ENCODE results near the gene KRTAP5-3. TPM values are rescaled to one million over a fixed set of nuclear protein-coding genes. Genes with fewer than 3 reads are reported as not detected.

Gene KRTAP5-3
- total RNA-seq, 3 donors from 2014 or later = not detected

- no peaks in the 10 kb centered on the region for H3K4me1 ChIP-seq (ENCODE audit: low read depth)
- intact Hi-C loops (cut with DNase I, micrococcal nuclease) = no loop called here
- TF ChIP-seq CTCF (IDR thresholded peaks at IDR 0.05) = no peak
- ATAC-seq = no peak
- H3K9me3 ChIP-seq = no peaks in the 10 kb centered on the region
- no peak overlapping the region for H3K4me3 ChIP-seq
- no peaks in the 10 kb centered on the region for H3K36me3 ChIP-seq (ENCODE audit: low read depth)
- peak in 1 of 3 donors; percentile 10 for DNase-seq
These were observed 37.1 kb upstream of the KRTAP5-3 start for GRCh38 chr11:1645357-1645821.

GRCh38 chr11:1644601-1645356, 36.5 kb upstream of the KRTAP5-3 start:
- H3K4me1 ChIP-seq (ENCODE audit: low read depth) = peaks cover 1% of the 10 kb centered on the region
- no peak for TF ChIP-seq CTCF (IDR thresholded peaks at IDR 0.05)
- no peaks in the 10 kb centered on the region for H3K9me3 ChIP-seq
- no peaks in the 10 kb centered on the region for H3K36me3 ChIP-seq (ENCODE audit: low read depth)
- intact Hi-C loops (cut with DNase I, micrococcal nuclease) = no loop called here
- ATAC-seq = no peak
- no peak overlapping the region for H3K4me3 ChIP-seq
- DNase-seq = peak in 1 of 3 donors; percentile 19

- no peak overlapping the region for H3K4me3 ChIP-seq
- no peak for DNase-seq
- TF ChIP-seq CTCF (IDR thresholded peaks at IDR 0.05) = no peak
- peaks cover 16% of the 10 kb centered on the region for H3K4me1 ChIP-seq (ENCODE audit: low read depth)
- no peaks in the 10 kb centered on the region for H3K9me3 ChIP-seq
- intact Hi-C loops (cut with DNase I, micrococcal nuclease) = no loop called here
- H3K36me3 ChIP-seq (ENCODE audit: low read depth) = no peaks in the 10 kb centered on the region
- no peak for ATAC-seq
These were observed 35.0 kb upstream of the KRTAP5-3 start for GRCh38 chr11:1643146-1643690.

GRCh38 chr11:1642288-1643145, 34.3 kb upstream of the KRTAP5-3 start:
- Histone ChIP-seq H3K4me1 (ENCODE audit: low read depth) (peaks cover 16% of the 10 kb centered on the region), H3K36me3 (ENCODE audit: low read depth) (no peaks in the 10 kb centered on the region), H3K9me3 (no peaks in the 10 kb centered on the region), H3K4me3 (no peak overlapping the region)
- no peak for ATAC-seq
- intact Hi-C loops (cut with DNase I, micrococcal nuclease) = no loop called here
- no peak for TF ChIP-seq CTCF (IDR thresholded peaks at IDR 0.05)
- no peak for DNase-seq

GRCh38 chr11:1641096-1641495, 32.8 kb upstream of the KRTAP5-3 start:
- intact Hi-C loops (cut with DNase I, micrococcal nuclease) = no loop called here
- Histone ChIP-seq H3K9me3 (no peaks in the 10 kb centered on the region), H3K4me3 (no peak overlapping the region), H3K36me3 (ENCODE audit: low read depth) (no peaks in the 10 kb centered on the region), H3K4me1 (ENCODE audit: low read depth) (peaks cover 16% of the 10 kb centered on the region)
- DNase-seq (no peak), ATAC-seq (no peak)
- TF ChIP-seq CTCF (IDR thresholded peaks at IDR 0.05) = no peak
